GM18502 (cell line): ENCODE data around the gene NUDT8.
"Not testable (repeated sequence)": the region's sequence is repeated elsewhere in the genome, so short reads cannot be mapped to it uniquely, and the experiment has no call there.

Experiments used
- ATAC-seq: cut with Tn5 transposase; IDR thresholded peaks from one replicate; pipeline ENCODE4 v1.9.1; 2021; ENCODE audit warnings: mild to moderate bottlenecking; ENCODE audit not compliant: unreplicated experiment, poor library complexity

The NUDT8 gene

DNA sequence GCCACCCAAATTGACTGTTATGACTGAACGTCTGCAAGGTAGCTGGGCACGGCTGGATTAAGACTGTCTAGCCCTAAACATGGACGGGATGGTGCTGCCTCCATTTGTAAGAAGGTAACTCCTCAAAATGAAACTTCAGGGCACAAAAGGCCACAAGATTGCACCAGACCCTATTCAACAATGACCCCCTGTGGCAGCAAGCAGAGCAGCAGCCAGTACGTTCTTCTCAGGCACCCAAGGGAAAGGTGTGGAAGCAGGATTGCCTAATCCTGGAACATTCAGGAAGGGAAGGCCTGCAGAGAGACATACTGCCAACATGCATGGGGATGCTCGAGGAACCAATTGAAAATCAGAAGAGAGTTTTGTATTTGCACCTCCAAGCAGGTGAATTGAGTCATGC lies 14.3 kb upstream of the NUDT8 start:
- ATAC-seq = no peak

DNA sequence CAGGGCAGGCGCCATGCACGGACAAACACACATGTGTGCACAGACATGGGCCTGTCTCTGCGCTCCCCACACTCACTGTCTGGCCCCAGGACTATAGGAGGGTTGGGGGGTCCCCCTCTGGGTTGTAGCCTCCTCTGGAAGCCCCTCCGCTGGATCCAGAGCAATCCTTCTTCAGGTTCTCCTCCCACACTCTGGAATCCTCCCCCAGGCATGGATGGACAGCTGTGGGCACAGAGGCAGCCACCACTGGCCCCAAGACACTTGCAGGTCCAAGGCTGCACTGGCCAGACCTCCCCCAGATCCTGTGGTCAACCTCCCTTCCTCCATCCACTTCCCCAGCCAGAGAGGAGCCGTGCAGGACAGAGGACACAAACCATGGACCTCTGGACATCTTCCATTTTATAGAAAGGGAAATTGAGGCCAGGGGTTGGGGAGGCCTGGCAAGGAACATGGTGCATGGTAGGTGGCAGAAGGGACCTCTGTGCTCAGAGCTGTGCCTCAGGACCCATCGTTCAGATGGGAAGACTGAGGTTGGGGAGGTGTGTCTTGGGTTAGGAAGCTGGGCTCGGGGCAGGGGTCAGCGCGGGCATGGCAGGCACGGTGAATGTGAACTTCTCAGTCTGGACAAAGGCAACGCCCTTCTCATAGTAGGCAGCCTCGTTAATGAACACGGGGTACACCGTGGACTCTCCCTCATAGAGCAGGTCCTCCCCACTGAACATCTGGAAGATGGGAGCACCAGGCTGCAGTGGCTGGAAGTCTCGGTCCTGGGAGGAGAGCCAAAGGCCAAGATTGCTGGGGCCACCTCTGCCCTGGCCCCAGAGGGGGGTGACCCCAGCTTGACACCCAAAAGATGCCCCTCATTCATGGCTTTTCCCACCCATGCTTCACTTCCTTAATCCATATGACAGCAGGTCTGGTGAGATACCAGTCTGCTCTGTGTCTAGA lies 12.7 kb upstream of the NUDT8 start:
- ATAC-seq = no peak

DNA sequence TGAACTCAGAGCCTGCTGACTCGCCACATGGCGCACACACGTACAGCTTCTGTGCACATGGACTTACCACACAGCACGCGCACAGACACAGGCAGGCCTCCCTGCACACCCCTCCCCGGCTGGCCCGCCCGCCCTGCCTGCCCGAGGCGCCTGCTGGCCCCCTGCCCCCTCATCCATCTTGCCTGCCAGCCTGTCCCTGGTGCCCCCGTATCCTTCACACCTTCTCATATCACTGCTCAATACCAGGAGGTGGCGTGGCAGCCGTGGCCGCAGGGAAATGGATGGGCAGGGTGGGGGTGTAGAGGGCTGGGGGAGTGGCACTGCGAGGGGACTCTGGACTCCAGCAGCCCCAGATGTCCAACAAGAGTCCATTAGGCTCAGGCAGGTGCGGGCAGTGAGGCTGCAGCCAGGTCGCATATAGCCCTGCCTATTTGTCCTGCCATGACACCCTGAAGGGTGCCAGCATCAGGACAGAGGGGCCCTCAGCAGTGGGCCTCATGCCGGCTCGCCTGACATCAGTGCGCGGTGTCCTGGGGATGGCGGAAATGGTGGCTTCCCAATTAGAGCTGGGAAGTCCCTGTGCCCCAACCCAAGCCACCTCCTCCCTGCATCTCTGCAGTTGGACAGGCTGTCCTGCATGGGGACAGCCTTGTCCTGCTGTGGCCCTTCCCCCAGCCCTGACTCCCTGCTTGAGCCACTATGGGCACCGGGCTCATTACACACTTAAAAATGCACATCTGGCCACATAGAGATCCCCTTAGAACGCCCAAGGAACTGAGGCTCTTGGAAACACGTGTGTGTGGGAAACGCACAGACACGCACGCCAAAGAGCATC lies 11.8 kb upstream of the NUDT8 start:
- ATAC-seq = no peak

DNA sequence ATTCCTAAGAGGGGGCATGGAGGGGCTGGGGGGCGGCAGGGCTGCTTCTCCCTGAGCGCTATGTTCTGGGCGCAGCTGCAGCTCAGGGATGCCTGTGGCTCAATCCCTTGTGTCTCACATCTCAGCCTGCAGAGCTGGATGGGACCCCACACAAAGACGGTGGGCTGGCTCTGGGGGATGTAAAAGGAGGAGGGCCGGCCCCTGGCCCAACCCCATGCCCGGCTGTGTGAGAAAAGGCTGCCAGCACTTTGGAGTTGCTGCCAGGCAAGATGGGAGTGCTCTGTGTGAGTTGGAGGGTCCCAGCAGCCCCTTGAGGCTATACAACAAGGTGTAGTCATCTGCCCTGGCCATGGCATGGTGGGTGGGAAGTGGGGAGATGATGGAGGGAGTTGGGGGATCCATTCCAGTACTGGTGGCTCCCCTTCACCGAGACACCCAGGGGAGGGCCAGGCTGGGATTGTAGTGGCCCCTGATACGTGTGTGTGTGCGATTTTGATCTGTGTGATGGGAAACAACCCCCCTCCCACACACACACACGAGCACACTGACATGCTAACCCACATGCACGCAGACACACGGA lies 11.1 kb upstream of the NUDT8 start:
- no peak for ATAC-seq

DNA sequence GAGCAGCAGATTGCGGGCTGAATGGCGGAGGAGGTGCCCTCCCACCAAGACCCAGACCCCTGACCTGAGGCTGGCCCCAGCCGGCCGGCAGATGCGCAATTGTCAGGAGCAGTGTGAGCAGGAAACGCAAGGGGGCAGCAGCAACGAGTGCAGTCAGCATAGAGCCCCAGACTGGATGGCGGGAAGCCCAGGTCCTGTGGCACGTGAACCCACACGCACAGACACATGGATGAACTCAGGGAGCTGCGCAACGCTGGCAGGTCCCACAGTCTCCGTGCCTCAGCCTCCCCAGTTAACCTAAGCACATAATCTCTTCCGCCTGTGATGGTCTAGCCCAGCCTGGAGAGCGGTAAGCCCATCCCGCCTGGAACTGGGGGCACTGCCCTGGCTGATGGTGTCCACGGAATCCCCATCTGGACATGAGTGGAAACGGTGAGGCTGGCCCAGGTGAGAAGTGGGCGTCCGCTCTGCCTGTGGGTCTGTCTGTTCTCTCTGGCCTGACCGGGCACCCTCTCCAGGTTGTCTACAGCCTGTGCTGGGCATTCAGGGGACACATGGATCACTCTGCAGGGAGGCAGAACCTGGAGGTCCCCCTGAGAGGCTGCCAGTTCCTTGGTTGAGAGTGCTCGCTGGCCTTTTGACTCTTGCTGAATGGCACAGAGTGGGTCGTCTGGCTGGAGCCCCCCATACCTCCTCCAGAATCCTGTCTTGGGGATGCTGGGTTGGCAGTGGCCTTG lies 10.5 kb upstream of the NUDT8 start:
- no peak for ATAC-seq

DNA sequence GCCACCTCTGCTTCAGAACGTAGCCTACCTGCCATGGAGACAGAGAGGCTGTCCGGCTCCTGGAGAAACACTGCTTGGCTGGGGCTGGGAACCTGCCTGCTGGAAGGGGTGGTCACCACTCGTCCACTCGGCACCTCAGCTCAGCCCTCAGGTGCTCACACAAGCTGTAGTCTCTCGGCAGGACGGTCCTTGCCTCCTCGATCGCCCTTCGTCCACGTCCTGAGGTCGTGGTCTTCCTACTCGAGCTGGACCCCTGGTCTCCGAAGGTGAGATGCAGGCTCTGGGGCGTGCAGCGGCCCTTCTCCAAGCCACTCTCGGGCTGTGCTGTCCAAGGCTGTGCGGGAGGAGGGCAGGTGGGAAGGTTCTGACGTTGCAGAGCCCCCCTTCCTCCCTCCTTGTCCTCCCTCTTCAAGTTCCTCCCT lies 9.7 kb upstream of the NUDT8 start, which contains the start of gene TBX10:
Gene TBX10 (minus strand): TSS at position 326 of the 422 bp plus-strand sequence. CDS start 291 bp downstream, at position 35.
- no peak for ATAC-seq

DNA sequence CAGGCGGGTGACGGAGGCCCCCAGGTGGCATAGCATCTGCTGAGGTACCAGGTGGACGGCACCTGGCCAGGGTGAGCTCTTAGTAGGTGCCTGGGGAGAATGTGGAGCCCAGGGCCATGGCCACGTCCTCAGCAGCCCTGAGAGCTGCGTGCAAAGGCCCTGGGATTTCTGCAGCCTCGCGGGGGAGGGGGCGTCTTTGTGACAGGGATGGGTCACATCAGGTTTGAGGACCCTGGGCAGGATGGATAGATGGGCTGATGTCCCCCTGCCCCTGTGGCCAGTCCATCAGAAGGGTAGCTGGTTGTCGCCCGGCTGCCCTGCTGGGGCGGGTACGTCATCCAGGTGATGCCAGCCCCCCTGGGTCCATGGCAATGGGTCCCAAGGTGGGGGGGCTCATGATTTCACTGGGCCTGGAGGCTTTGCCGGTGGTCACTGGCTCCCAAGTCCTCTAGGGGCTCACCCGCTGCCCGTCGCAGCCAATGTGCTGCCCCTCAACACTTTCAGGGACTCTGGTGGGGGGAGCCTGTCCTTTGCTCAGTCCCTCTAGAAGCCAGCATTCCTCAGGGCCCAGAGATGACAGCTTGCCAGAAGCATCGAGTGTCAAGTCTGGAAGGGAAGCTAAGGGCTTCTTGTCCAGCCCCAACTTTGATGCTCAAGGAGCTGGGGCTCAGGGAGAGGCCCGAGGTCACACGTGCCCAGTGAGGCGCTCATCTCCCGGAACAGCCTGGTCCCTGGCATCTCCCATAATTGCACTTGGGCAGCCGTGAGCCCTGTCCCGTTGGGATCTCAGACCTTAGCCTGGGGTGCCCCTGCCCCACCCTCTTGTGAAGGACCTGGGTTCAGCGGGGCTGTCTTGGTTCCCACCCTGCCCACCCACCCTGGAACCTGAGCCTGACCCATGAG lies 9.0 kb upstream of the NUDT8 start:
- no peak for ATAC-seq

DNA sequence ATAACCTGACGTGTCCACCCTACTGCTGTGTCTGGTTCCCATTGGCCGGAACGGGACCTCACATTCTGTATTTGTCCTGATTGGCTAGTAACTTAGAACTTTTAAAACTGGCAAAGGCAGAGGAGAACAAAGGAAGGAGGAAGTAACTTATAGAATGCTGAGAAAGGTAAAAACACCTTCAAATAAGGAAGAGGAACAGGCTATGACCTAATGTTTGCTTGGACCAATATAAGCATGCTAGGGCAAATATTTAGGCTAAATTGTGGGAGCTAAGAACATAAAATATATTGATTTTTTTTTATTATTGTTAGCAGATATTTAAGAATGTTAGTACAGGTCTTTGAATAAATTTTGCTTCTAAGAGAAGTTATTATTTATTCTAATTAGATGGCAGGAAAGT lies 7.7 kb upstream of the NUDT8 start:
- ATAC-seq = not testable (repeated sequence)

DNA sequence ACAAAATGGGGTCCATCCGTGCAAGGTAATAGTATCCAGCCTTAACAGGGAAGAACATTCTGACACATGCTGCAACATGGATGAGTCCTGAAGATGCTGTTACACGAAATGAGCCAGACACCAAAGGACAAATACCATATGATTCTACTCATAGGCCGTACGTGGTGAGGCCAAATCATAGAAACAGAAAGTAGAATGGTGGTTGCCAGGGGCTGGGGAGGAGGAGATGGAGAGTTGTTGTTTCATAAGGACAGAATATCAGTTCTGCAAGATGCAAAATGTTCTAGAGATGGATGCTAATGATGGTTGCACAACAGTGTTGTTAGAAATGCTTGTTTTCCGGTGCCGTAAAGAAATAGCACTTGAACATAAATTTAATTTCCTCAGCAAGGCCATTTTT lies 7.2 kb upstream of the NUDT8 start:
- no peak for ATAC-seq

DNA sequence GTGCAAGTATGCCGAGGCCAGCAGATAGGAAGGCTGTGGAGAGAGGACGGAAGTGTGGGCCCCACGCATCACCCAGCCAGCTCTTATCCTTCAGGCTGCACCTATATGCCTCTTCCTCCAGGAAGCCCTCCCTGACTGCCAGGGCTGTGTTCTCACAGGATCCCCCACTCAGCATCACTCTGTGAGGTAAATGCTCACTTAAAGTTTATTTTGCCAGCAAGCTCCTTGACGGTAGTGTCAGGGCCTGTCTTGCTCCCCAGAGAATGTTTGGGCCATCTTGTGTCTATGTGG lies 5.4 kb upstream of the NUDT8 start:
- ATAC-seq = no peak

DNA sequence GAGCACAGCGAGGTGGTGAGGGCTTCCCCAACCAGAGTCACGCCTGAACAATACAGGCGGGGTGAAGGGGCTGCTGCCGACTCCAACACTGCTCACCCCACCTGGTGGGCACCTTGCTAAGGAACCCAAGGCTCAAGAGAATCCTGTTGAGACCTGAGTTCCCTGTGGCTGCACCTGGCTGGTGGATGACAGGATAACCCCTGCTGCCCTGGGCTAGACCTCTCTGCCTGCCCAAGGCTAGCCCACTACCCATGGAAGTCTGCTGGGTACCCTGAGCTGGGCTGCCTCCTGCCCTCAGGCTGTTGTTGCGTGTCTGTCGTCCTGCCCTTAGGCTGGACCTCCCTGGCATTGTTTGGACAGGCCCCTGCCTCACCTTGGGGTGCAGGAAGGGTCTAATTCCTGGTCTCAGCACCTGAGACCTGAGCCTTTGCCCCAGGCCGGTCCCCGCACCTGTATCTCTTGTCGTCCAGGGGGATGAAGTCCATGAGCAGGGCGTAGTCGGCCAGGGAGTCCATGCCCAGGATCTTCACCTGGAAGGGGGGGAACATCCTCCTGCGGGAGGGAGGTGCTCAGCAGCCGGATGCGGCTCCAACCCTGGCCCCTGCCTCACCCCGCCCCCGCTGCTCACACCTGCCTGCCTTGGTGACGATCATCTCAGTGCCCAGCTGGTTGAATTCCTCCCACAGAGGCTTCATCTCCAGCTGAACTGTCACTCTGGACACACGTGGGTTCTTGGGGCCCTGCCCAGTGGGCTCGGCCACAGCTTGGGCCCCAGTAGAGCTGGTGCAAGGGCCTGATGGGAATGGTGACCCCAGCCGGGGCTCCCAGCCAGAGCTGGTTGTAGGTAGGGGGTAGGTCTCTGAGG lies 4.9 kb upstream of the NUDT8 start:
- ATAC-seq = no peak

DNA sequence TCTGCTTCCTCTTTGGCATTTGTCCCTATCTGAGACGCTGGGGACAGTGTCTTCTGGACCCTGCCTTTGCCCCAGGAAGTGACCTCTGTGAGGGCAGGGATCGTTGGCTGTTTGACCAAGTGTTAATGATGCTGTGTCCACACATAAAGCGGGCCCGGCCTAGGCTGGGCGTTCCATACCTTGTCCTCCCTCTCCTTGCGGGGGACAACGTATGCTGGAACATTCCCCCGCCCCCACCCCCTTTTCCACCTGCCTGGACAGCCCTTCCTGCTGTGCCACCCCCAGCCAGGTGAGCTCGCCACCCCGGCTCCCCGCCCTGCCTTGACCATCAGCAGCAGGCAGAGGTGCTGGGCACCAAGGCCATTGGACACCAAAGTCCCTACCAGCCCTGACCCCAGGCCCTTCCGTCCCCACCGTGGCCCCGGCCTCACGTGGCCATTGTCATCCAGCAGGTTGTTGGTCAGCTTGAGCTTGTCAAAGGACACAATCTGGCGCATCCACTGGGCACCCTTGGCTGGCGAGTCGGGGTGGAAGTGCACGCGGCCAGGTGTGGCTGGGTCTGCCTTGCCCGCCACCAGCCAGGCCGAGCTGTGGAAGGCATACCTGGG lies 4.1 kb upstream of the NUDT8 start:
- no peak for ATAC-seq

DNA sequence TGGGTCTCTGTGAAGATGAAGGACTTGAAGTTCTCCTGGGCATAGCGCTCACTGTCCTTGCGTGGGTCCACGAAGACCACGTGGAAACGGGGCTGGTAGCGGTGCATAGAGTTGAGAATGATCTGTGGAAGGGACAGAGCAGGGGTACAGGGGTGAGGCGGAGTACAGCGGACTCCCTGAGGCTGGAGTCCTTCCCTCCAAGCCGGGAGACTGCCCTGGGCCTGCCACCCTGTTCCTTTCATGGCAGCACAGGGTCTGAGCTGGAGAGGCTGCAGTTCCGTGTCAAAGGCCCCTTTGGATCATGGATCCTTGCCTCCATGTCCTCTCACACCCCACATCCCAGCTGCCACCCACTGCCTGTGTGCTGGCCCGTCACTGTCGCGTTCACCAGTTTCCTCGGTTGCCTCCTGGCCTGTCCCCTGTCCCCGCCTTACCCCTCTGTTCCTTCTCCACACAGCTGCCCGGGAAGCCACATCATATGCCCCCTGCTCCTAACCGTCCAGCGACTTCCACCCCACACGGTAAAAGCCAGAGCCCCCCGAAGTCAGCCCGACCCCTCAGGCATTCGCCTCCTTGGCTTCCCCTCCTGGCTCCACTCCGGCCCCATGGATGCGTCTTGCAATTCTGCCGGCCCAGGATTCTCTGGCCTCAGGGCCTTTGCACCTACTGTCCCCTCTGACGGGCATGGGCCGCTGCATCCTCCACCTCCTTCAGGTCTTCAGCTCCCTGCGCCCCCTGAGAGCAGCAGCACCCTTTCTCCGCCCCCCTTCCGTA lies 3.4 kb upstream of the NUDT8 start:
- no peak for ATAC-seq

DNA sequence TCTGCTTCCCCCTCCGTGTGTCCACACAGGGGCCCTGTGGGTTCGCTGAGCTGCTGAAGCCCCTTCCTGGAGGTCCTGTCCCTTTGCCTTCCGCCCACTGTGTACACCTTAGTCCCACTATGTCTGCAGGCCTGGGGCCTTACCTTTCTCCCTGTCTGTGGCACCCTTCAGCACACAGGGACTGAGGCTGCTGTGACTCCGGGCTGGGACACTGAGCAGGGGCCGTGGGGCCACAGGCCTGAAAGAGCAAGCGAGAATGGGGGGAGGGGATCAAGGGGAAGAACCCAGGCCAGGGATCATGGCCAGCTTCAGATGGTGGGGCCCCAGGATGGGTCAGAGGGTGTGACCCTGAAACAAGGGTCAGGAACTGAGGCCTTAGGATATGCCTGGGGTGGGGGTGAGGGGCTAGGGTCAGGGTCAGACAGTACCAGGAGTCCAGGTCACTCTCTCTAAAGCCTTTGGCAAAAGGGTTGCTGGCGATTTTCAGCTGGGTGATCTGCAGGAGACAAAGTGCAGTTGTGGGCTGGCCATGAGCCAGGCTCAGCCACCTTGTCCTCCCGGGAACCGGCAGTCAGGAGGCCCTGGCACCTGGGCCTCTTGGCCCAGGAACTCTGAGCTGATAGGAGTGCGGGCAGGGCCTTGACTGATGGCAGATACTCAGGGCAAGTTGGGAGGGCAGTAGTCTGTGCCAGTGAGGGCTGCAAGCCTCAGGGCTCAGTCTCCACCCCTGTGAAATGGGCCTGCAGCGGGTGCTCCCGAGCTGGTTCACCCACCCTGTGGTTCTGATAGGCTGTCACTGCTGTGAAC lies 2.6 kb upstream of the NUDT8 start:
- no peak for ATAC-seq

DNA sequence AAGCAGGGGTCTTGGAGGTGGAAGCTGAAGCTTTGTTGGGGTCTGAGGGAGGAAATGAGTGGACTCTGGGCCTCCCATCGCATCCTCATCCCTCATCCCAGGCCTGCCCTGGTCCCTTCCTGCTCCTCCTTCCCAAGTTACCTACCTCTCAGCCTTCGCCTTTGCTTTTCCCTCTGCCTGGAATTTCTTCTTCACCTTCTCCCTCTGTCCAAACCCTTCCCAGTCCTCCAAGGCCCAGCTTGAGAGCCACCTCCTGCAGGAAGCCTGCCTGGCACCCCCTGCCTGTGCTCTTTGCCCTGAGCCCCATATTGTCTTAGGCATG lies 2.1 kb upstream of the NUDT8 start:
- no peak for ATAC-seq

DNA sequence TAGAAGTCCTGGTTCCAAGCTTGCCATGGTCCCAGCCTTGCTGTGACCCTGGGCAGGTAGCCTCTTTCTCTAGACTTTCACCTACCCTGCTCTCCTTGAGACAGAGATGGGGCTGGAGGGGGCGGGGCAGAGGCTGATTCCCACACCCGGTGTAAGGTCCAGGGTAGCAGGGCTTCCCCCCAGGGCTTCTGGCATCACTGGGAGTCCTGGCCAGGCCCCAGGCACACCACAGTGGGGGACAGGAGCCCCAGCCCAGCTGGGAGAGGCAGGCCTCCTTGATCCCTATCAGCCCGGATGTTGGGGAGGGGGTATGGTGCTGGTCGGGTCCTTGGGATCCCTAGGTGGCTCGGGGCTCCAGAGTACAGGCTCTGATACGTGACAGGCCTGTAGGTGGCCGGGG lies 1.7 kb upstream of the NUDT8 start:
- ATAC-seq = no peak

DNA sequence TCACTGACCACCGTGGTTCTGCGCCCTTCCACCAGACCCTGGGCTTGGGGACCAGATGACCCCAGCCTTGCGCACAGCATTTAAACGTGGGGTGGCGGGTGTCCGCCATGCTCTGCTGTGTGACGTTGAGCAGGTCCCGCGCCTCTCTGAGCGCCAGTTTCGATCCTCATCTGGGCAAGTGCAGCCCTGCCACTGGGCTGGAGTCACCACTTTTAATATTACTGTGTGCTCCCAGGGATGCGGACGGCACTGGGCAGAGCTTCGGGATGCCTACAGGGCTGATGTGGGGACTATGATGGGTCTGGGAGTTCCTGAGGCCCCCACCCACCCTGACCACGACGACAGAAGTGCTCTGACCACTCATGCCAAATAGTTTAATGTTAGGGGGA lies 1.2 kb upstream of the NUDT8 start:
- no peak for ATAC-seq
